NAMALWA (cell line): ENCODE measurements around the gene LPIN1.
A peak's percentile ranks its signal among the peaks of the same experiment; 100 is the strongest.
"Not testable (repeated sequence)": the region's sequence is repeated elsewhere in the genome, so short reads cannot be mapped to it uniquely, and the experiment has no call there.

Experiments
- DNase-seq: peaks from one replicate; pipeline ENCODE4 v3.0.0-alpha.2; 2015; ENCODE audit warnings: low spot score

Gene LPIN1

DNA sequence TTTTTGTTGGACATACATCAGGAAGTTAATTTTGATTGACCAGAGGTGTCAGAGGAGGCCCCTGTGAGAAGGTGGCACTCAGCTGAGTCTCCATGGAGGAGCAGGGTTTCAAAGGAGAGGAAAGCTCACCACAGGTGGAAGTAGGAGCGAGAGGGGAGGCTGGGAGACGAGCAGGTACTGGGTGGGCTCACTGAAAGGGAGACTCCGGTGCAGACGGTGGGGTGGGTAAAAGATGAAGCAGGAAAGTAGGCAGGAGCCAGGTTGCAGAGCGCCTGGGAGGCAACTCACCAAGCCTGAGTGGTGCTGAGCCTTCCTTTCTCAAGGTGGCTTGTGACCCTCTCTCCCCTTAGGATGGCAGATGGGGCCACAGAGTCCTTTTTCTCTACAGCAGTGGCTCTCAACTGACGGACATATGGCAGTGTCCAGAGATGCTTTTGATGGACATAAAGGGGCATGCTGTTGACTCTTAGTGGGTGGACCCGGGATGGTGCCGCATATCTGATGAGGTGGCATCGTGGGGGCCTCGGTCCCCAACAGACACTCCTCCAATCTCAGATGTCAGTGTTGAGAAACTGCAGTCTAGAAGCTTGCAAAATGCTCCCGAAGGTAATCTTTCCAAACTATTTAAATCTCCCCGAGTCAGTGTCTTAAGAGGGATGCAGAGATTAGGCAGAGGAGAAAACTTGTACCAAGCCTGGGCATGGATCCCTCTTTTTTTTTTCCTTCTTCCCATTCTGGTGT lies 64.0 kb downstream of the LPIN1 start:
- no peak for DNase-seq

DNA sequence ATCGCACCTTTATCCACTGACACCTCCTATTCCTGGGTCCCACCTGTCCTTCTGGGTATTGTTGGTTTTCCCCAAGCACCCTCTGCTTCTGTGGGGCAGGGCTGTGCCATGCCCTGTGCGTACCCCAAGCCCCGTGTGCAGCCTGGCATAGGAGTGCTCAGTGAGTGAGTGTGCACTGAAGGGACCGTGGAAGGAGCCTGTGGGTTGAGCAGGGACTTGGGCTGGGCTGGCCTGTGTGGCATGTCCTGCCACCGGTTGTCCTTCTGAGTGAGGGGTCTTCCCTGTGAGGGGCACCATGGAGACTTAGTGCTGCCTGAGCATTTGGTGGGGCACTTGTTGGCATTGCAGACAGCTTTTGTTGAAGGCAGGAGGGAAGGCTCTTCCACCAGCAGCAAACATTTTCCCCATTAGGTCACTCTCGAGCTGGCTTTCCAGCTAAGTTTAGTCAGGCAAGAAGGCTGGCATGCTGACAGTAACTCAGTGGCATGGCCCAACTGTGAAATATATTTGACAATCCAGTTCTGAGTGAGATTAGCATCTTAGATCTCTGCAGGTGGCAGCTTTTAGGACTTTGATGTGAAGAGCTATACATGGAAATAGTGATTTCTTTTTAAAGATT lies 64.7 kb downstream of the LPIN1 start:
- no peak for DNase-seq

DNA sequence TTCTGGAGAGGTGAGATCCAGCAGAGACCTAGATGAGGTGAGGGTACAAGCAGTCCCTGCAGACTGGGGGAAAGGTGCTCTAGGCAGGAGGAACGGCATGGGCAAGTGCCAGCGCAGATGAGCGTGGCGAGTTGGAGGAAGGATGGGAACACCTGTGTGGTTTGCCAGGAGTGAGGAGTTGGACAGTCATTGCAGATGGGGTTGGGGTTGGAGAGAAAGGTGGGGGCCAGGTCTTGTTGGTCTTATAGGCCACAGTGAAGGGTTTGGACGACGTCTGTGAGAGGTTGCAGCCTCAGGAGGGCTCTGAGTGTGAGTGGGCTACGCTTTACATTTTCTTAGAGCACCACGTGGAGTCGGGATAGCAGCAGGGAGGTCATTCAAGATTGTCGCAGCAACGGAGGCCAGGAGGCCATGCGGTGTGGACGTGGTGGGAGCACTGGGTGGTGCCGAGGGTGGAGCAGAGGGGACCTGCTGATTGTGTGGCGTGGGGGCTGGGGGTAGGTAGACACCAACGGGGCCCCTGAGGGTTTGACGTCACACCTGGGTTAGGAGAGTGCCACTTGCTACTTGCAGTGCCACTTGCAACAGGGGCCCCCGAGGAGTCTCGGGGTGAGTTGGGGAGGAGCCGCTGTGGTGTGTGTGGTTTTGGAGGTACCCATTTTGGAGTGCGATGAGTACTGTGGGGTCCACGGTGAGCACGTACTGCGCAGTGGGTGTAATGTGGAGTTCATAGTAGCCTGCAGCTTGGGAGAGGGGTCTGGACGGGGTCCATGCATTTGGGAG lies 66.2 kb downstream of the LPIN1 start:
- no peak for DNase-seq

DNA sequence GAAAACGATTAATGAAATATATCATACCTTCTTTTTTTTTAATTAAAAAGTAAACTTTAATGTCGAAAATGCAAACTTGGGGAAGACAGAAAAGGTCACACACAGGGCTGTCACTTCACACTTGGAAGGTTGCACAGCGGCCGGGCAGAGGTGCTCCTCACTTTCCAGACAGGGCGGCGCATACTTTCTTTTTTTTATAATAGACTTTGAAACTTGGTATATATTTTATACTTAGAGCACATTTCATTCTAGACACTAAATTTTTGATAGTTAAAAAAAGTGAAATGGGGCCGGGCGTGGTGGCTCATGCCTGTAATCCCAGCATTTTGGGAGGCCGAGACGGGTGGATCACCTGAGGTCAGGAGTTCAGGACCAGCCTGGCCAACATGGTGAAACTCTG lies 66.9 kb downstream of the LPIN1 start:
- not testable (repeated sequence) for DNase-seq

DNA sequence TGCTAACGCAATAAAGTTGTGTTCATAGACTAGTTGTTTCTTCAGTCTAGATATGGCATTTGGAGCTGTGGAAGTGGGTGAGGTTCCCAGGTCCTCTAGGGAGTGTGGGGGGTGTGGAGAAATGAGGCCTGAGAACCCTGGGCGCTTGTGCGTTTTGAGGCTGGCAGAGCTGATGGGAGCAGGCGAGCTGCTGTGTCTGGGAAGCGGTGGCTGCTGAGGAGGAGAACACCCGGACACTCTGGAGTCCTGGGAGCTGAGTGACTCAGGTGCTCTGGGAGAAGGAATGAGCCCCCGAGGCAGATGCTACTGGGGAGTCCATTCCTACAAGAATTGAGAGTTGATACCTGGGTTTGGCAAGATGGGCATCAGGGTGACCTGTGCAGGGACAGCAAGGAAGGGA lies 67.5 kb downstream of the LPIN1 start:
- no peak for DNase-seq

DNA sequence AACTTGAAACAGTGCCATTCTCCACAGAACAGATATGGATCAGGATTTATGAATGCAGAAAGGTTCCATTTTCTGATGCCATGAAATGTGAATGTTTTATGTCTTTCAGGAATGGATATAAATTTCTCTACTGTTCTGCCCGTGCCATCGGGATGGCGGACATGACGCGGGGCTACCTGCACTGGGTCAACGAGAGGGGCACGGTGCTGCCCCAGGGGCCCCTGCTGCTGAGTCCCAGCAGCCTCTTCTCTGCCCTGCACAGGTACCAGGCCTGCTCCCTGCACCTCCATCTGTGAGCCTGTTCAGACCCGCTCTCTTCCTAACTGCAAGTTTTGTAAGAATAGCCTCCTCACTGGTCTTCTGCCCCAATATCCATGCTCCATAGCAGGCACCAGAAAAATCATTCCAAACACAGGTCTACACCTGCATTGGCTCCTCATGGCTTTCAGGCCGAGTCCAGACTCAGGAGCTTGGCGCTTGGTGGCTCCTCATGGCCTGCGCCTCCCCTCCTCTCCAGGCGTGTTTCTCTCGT lies 68.6 kb downstream of the LPIN1 start:
- DNase-seq = no peak

DNA sequence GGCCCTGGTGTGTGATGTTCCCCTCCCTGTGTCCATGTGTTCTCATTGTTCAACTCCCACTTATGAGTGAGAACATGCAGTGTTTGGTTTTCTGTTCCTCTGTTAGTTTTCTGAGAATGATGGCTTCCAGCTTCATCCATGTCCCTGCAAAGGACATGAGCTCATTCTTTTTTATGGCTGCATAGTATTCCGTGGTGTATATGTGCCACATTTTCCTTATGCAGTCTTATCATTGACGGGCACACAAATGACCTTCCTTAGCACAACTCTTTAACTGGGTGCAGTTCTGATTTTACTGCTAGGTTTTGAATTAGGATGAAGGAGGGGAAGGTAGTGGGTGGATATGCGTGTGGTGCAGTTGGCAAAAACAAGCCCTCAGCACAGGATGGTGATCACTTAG lies 70.5 kb downstream of the LPIN1 start:
- not testable (repeated sequence) for DNase-seq

DNA sequence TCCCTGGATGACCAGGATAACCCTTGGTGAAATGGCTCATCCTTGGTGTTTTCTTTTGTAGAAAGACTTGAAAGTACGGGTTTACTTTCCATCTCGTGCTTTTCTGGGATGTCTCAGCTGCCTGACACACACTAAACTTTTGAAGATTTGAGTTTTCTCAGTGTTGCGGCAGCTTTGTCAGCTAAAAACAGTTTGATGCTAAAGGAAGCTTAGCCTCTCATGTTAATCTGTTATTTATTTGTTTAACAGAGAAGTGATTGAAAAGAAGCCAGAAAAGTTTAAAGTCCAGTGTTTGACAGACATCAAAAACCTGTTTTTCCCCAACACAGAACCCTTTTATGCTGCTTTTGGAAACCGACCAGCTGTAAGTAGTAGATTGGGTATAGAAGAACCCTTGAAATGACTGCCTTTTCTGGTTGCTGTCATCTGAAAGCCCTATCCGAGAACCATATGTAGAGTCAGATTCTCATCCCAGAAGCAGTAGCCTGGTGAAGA lies 72.8 kb downstream of the LPIN1 start:
- DNase-seq = no peak

DNA sequence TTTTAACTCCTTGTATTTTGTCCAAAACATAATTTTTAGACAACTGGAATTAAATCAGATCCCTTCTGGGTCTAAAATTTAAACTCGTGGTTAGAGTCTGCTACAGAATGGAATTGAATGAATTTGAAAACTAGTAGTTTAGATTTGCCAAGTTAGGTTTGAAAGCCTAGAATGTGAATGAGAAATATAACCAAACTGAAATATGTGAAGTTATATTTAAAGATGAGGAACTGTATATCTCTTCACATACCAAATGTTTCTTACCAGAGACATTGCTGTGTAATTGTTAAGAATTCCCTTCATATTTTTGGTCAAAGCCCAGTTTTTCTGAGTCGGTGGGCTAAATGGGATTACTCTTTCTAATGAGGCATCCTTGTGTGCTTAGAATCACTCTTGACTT lies 74.2 kb downstream of the LPIN1 start:
- DNase-seq = no peak

DNA sequence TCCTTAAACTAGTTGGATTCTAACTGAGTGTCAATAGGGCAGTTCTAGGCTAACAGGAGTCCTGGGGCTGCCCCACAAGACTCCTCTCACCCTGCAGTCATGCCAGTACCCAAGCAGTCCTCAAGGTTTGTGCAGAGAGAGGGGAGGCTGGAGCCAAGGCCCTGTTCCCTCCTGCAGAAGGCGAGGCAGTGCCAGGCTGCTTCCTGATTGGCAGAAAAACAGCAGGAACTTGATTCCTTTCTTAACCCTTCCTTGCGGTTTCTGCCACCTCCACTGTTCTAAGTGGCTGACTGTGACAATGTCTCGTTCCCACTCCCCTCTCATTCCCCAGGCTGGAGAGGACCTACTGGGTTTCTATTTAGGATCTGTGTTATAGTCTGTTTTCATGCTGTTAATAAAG lies 75.3 kb downstream of the LPIN1 start:
- no peak for DNase-seq

DNA sequence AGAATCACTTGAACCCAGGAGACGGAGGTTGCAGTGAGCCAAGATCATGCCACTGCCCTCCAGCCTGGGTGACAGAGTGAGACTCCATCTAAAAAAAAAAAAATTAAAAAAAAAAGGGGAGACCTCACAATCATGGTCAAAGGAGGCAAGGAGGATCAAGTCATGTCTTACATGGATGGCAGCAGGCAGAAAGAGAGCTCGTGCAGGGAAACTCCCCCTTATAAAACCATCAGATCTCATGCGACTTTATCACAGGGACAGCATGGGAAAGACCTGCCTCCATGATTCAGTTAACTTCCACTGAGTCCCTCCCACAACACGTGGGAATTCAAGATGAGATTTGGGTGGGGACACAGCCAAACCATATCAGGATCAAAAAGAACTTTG lies 75.9 kb downstream of the LPIN1 start:
- DNase-seq = not testable (repeated sequence)

DNA sequence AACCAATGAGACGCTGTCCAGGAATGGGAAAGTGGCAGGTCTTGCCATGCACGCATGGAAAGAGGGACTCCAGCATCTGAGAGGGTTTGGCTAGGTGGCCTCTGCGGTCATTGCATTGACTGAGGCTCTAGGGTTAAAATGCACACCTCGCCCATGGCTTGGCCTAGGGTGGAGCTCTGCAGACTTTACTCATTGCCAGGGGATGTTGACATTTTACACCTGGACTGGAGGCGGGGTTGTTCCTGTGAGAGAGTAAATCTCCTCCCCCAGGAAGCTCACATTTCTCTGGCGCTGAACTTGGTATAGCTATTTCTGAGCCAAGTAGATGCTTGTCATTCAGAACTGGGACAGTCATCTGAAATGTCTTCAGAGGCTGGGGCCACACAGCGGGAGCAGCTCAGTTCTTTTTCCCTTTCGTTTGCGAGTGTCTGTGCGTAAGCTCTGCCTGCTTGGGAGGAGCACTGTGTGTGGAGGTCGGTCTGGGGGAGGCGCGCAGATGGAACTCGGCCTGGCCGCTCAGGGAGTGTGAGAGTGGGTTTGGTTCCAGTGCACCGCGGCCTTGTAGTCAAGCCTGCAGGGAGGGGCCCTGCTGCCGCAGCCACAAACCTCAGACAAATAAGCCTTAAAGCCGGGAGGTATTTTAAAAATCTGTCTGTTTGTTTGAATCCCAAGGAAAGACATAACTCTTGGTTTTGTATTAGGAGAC lies 76.5 kb downstream of the LPIN1 start:
- no peak for DNase-seq

DNA sequence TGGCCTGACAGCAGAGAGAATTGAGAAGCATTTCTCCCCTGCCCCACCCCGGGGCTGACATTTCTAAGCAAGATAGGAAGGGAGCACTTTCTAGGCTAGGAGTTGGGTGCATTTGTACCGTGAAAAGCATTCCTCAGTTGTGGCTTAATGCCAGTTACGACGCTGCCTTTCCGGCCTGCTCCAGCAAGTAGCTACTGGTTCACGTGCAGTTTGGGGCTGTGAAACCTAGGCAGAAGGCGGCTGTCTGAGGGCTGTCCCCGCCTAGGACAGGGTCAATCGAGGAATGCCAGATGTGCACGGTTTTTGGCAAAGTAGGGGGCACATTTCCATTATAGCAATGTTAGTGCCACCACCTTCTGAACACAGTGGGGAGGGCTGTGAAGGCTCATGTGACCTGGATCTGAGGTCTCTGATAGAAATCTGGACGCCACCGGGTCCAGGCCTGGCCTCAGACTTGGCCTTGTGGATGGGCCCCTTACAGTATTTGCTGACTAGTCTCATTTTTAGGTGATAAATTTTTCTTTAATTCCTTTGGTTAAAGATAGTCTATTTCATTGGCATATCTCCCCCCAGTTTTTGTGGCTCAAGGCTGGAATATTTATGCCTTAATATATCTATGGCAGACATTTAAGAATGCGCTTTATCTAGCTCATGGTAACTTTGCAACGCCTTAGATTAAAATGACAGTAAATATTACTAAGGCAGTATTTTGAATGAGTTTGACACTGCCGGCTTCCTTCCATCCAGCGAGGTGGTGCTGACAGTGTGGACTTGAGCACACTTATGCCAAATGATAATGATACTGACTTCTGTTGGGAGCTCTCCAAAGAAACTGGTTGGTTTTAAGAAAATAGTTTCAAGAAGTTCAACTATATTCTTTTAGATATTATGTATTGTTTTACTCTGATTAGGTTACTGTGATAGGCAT lies 78.7 kb downstream of the LPIN1 start:
- no peak for DNase-seq

DNA sequence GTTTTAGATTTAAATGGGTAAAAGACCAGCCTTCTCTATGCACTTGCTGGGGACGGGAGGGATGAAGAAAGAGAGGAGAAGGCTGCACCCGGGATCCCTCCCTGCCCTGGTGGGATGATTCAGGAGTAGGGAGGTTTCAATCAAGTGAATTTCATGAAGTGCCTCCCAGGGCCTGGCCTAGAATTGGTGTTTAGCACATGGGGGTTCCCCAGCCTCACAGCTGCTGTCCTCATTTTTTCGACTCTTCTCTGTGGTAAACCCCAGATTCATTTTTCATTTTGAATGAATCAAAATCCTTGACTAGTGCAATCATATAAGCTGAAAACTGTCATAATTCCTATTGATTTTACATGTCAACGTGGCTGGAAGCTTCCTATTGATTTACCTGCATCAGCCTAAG lies 81.1 kb downstream of the LPIN1 start:
- DNase-seq = no peak

DNA sequence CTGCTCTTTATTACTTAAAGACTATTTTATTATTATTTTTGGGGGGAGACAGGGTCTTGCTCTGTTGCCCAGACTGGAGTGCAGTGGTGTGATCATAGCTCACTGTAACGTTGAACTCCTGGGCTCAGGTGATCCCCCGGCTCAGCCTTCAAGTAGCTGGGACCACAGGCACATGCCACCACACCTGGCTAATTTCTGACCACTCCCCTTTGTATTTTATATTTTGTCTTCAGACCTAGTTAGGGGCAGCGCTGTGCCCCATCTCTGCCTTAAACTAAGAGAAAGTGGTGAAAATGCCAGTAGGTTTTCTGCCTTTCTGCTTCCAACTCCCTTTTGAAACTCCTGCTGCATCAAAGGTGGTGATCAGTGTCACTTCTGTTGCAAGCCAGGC lies 82.5 kb downstream of the LPIN1 start:
- no peak for DNase-seq

DNA sequence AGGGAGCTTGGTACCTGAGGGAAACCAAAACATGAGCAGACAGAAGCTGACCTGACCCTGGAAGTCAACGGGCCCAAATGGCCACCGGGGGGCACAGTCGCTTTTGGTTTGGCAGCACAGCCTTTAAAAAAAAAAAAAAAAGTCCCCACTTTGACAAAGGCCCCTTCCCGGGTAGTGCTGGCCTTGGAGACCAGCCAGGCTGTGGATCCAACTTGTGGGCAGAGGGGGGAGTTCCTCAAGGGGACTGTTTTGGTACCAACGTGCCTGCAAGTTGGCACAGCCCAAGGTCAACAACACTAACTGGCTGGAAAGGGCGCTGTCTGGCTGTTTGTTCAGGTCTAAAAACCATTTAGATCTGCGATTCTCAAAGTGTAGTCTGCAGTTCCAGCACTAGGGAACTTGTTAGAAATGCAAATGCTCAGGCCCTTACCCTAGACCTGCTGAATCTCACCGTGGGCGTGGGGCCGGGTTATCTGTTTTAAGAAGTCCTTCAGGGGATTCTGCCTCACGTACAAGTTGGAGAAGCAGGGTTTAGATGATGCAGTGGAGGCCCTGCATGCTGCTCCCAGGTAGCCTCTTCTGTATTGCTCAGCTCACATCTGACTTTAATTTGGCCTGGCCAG lies 83.0 kb downstream of the LPIN1 start:
- DNase-seq = peak; percentile 86

DNA sequence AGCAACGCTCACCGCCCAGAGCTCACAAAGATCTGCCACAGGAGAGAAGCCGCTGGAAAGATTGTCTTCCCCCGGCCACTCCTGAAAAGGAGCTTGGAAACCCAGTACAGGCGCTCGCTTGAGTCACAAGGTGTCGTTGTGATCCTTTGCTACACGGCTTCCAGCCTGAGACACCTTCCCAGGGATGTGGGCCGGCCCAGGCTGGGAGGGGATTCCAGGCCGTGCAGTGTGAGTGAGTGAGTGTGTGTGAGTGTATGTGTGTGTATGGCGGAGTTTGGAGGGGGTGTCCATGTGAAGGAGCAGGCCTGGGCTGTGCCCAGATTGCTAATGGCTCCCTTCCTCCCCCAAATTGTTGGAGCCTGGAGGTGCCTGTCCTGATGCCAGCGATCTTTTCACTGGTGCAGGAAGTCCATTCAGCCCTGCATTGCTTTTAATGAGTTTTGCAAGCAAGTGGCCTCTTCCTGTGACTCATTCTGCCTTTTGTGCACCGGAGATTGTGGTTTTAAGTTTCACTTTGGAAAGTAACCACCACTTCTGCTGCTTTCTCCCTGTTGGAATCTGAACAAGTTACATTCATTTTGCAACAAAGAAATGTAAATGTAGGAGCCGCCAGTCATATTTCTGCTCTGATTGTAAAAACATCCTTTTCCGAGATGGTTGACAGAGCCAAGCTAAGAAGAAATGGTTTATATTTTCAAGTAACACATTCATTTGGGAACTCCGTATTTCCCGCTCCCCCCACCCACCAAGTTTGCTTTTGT lies 83.7 kb downstream of the LPIN1 start:
- DNase-seq = peak; percentile 73

DNA sequence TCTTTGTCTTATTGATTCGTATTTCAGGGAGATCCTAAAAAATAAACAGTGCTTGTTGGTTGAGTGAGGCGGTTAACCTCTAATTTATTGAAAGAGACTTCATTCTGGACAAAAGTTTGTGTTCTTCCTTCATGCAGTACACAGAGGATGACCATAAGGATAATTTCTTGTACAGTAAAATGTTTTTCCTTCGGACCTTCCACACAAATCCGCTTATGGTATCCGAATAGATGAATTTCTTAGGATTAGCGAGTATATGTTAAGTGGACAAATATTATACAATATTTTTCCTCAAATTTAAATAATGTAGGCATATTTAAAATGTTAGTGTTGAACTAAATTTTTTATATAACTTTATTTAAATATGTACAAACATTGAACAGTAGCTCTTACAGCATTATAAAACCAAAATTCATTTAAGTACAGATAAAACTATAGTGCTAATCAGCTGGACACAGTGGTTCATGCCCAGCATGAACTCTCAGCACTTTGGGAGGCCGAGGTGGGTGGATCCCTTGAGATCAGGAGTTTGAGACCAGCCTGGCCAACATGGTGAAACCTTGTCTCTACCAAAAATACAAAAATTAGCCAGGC lies 84.4 kb downstream of the LPIN1 start:
- DNase-seq = no peak

DNA sequence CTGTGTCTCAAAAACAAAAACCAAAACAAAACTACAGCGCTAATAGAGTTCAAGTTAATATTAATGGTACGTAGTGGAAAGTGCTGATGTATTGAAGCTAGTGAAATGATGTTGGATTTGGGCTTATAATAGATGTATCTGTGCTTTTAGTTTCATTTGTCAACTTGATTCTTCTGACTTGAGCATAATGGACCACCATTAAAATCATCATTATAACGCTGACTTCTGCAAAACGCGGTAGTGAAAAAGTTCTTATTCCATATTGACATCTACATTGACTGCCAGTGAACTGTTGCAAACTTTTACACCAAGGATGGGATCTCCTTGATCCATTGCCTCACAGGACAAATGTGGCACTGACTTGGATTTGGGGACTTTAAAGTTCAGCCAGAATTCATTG lies 85.0 kb downstream of the LPIN1 start:
- no peak for DNase-seq
